Endothelial cell of umbilical vein (primary cell): ENCODE measurements around the gene ERCC2. TPM values are rescaled to one million over a fixed set of nuclear protein-coding genes. Genes with fewer than 3 reads are reported as not detected.

Experiments used
- BruUV-seq: library from RNA; stranded (reverse); fragments of 400-500 nt; replicated peaks from 2 replicates; lab custom pipeline; 2021; lab: Mats Ljungman, UMichigan
- CTCF ChIA-PET: fragments of 300-600, 350-600 bp; sonication (Branson Sonifier 250); formaldehyde crosslinking; loops from one replicate; lab custom pipeline; 2021; ENCODE audit warnings: antibody characterized with exemption, inconsistent platforms; lab: Charles Lee
- POLR2A ChIA-PET: fragments of 300-600, 350-600 bp; sonication (Branson Sonifier 250); formaldehyde crosslinking; loops from one replicate; lab custom pipeline; 2021; ENCODE audit warnings: antibody characterized with exemption, inconsistent platforms; lab: Charles Lee
- DNase-seq: peaks from one replicate; pipeline ENCODE4 v3.0.0-alpha.2; 2011; ENCODE audit warnings: low read depth, low spot score
- FAIRE-seq: peaks from 2 replicates; lab custom pipeline; 2011; peaks lifted over from hg19 to GRCh38; lab: Jason Lieb, UNC
- H2AFZ ChIP-seq: 2 replicates; pipeline ENCODE4 v1.6.0; 2012; ENCODE audit warnings: low read depth, low read length, control low read depth, inconsistent platforms
- H3K27ac ChIP-seq: 2 replicates; pipeline ENCODE4 v1.5.1; 2011; ENCODE audit warnings: low read depth, mild to moderate bottlenecking, control low read depth, low read length, moderate library complexity; ENCODE audit not compliant: insufficient read depth
- H3K27me3 ChIP-seq, 2 experiments: 2 replicates each; pipeline versions ENCODE4 v1.6.0 to v1.6.1; 2011; ENCODE audit warnings: low read length in 2 of 2, mixed read lengths in 1 of 2; ENCODE audit not compliant: control insufficient read depth in 2 of 2, insufficient read depth in 2 of 2
- H3K36me3 ChIP-seq, 2 experiments: 2 replicates in 1 of 2; 3 replicates in 1 of 2; pipeline ENCODE4 v1.5.1; 2011; ENCODE audit warnings: low read length in 2 of 2, mild to moderate bottlenecking in 1 of 2, moderate library complexity in 1 of 2; ENCODE audit not compliant: control insufficient read depth in 2 of 2, insufficient read depth in 2 of 2; ENCODE audit errors: extremely low read depth in 1 of 2
- H3K4me1 ChIP-seq: 3 replicates; pipeline ENCODE4 v1.5.1; 2011; ENCODE audit warnings: mild to moderate bottlenecking, low read length; ENCODE audit not compliant: control insufficient read depth, insufficient read depth; ENCODE audit errors: extremely low read depth
- H3K4me2 ChIP-seq: 2 replicates; pipeline ENCODE4 v1.6.1; 2011; ENCODE audit warnings: low read length, control low read depth, mixed read lengths; ENCODE audit not compliant: insufficient read depth
- H3K4me3 ChIP-seq, 3 experiments: fragments of 200-600 bp in 1 of 3; sonication (generic), shearing (Covaris generic) in 1 of 3; replicated peaks in 1 of 3; 2 replicates each; pipeline ENCODE4 v1.5.1; 2011 to 2016; ENCODE audit warnings: control low read depth in 3 of 3, low read length in 3 of 3, mild to moderate bottlenecking in 2 of 3, inconsistent platforms in 1 of 3, low read depth in 1 of 3, moderate library complexity in 1 of 3; ENCODE audit not compliant: insufficient read depth in 1 of 3
- H3K79me2 ChIP-seq: 2 replicates; pipeline ENCODE4 v1.6.0; 2012; ENCODE audit warnings: low read length, inconsistent platforms; ENCODE audit not compliant: control insufficient read depth, insufficient read depth
- H3K9ac ChIP-seq: replicated peaks from 2 replicates; pipeline ENCODE3; 2011; ENCODE audit warnings: low read length, control low read depth; ENCODE audit not compliant: insufficient read depth; ENCODE audit errors: extremely low read depth
- H3K9me1 ChIP-seq: replicated peaks from 3 replicates; pipeline ENCODE4 v1.6.0; 2011; ENCODE audit warnings: mild to moderate bottlenecking, low read length; ENCODE audit not compliant: control insufficient read depth, insufficient read depth; ENCODE audit errors: extremely low read depth
- H3K9me3 ChIP-seq: replicated peaks from 2 replicates; pipeline ENCODE4 v1.5.1; 2012; ENCODE audit warnings: low read length, inconsistent platforms; ENCODE audit not compliant: control insufficient read depth, insufficient read depth
- H4K20me1 ChIP-seq: replicated peaks from 2 replicates; pipeline ENCODE3; 2011; ENCODE audit warnings: mild to moderate bottlenecking, low read length; ENCODE audit not compliant: control insufficient read depth, insufficient read depth; ENCODE audit errors: extremely low read depth
- EZH2 ChIP-seq: IDR thresholded peaks from 2 replicates; pipeline ENCODE4 v1.6.1; 2012; ENCODE audit warnings: borderline replicate concordance, low read depth, mild to moderate bottlenecking, moderate library complexity, low read length, inconsistent platforms; ENCODE audit not compliant: severe bottlenecking
- GATA2 ChIP-seq: IDR thresholded peaks from 2 replicates; pipeline ENCODE4 v1.7.0; 2011; ENCODE audit warnings: low read depth, mild to moderate bottlenecking, moderate library complexity, mixed read lengths, low read length; ENCODE audit not compliant: insufficient read length, insufficient read depth
- JUN ChIP-seq: IDR thresholded peaks from 2 replicates; pipeline ENCODE4 v1.6.1; 2011; ENCODE audit warnings: borderline replicate concordance, low read depth; ENCODE audit not compliant: insufficient read length, insufficient read depth
- MAX ChIP-seq: IDR thresholded peaks from 2 replicates; pipeline ENCODE4 v1.6.1; 2011; ENCODE audit not compliant: insufficient read depth, insufficient read length
- POLR2A ChIP-seq: IDR thresholded peaks from 2 replicates; pipeline ENCODE4 v1.6.1; 2012; ENCODE audit warnings: low read depth, mild to moderate bottlenecking, control low read depth, low read length
- POLR2AphosphoS5 ChIP-seq: IDR thresholded peaks from 2 replicates; pipeline ENCODE4 v1.6.1; 2012; ENCODE audit warnings: low read depth, mild to moderate bottlenecking, control low read depth, low read length, moderate library complexity; ENCODE audit not compliant: insufficient read depth
- dilution Hi-C: fragments of 300-500 bp; cut with MboI; formaldehyde crosslinking; loops from one replicate; pipeline ENCODE4 v1.15.0; 2019; ENCODE audit warnings: low sequenced_read_pairs; ENCODE audit not compliant: extremely low pct_ligation_motif_present
- intact Hi-C: fragments of 100-400 bp; cut with micrococcal nuclease; formaldehyde crosslinking; loops from one replicate; pipeline ENCODE4 v1.10.0; 2022
- polyA plus RNA-seq, 4 experiments: library from polyadenylated mRNA; depleted of rRNA in 3 of 4; stranded (reverse) in 3 of 4; unstranded in 1 of 4; fragments of >200 nt; gene quantifications; 2 replicates each; pipeline versions ENCODE4 v1.2.1 to v1.2.3, GENCODE V29; 2011 to 2012; ENCODE audit warnings: missing spikeins in 1 of 4
- total RNA-seq: library from RNA; stranded (reverse); gene quantifications from 2 replicates; pipeline ENCODE4 v1.2.3, GENCODE V29; 2021

Gene ERCC2
- total and polyA plus RNA-seq, 2 donors (not counting 3 experiments of a cell fraction or from before 2014, with no cell fraction given): 59.9 to 61.8 TPM

- CTCF ChIA-PET: no interaction called here
- Histone ChIP-seq H3K27me3 (no peaks in the 10 kb centered on the region), H3K79me2 (no peaks in the 10 kb centered on the region), H4K20me1 (no peaks in the 10 kb centered on the region), H3K9me1 (no peaks in the 10 kb centered on the region), H3K4me3 (no peak overlapping the region), H3K9me3 (no peaks in the 10 kb centered on the region), H3K4me2 (no peak overlapping the region), H2AFZ (no peak overlapping the region), H3K4me1 (no peaks in the 10 kb centered on the region), H3K36me3 (peaks cover 7 to 46% of the 10 kb centered on the region in 2 experiments), H3K27ac (no peak overlapping the region), H3K9ac (no peak overlapping the region)
- no peak for FAIRE-seq
- DNase-seq: no peak
- no TSS peak for BruUV-seq
- intact Hi-C loops (no loop called here), dilution Hi-C loops (no loop called here)
- POLR2A ChIA-PET: no interaction called here
- TF ChIP-seq MAX: no peak
- no peak for TF ChIP-seq POLR2AphosphoS5
- TF ChIP-seq JUN: no peak
- no peak for TF ChIP-seq GATA2
These were observed 15.0 kb downstream of the ERCC2 start for GRCh38 chr19:45355402-45355801.

GRCh38 chr19:45354241-45354842 is 16.0 kb downstream of the ERCC2 start:
- dilution Hi-C loops (no loop called here), intact Hi-C loops (no loop called here)
- Histone ChIP-seq H3K9me1 (no peaks in the 10 kb centered on the region), H3K9ac (no peak overlapping the region), H2AFZ (no peak overlapping the region), H3K36me3 (peaks cover 7 to 46% of the 10 kb centered on the region in 2 experiments), H3K4me2 (no peak overlapping the region), H3K4me3 (no peak overlapping the region), H3K9me3 (no peaks in the 10 kb centered on the region), H3K4me1 (no peaks in the 10 kb centered on the region), H3K79me2 (no peaks in the 10 kb centered on the region), H3K27me3 (no peaks in the 10 kb centered on the region), H4K20me1 (no peaks in the 10 kb centered on the region), H3K27ac (no peak overlapping the region)
- no TSS peak for BruUV-seq
- ChIA-PET CTCF (no interaction called here), POLR2A (no interaction called here)
- TF ChIP-seq MAX (no peak), POLR2A (no peak), JUN (no peak), EZH2 (no peak)
- FAIRE-seq (no peak), DNase-seq (no peak)
